ENCODE data around the gene SAMD14. TPM values are rescaled to one million over a fixed set of nuclear protein-coding genes. Genes with fewer than 3 reads are reported as not detected.

Gene SAMD14
- total RNA-seq, 1 donor from 2014 or later, result 0.26 TPM

DNA sequence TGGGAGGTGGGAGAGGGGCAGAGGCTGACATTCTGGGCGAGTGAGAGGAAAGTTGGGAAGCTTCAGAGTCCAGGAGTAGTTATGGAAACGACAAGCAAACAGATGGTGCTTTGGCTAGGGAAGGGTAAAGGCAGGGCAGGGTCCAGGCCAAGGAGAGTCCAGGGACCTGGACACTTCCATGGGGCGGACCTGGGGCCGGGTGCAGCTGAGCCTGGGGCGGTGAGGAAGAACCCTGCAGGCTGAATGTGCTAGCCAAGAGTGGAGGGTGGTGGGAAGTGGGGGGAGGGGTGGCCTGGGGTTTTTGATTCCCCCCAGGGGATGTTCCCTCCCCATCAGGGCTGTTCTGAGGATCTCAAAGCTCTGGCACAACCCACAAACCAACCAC, 17.9 kb upstream of the SAMD14 start:
- Histone ChIP-seq H3K36me3 (ENCODE audit: control insufficient read depth, insufficient read depth, low read length) (peaks cover 11% of the 10 kb centered on the region), H3K27me3 (ENCODE audit: control insufficient read depth, insufficient read depth, low read length) (no peaks in the 10 kb centered on the region), H3K4me3 (ENCODE audit: low read depth, low read length) (peak overlapping the region; percentile 70)
- TF ChIP-seq CTCF (IDR thresholded peaks at IDR 0.05; ENCODE audit: insufficient read depth, low read length, severe bottlenecking), result no peak
- DNase-seq (ENCODE audit: low read depth) (no peak), FAIRE-seq (no peak)

GRCh38 chr17:50146927-50147665, 17.1 kb upstream of the SAMD14 start:
- Histone ChIP-seq H3K4me3 (ENCODE audit: low read depth, low read length) (no peak overlapping the region), H3K27me3 (ENCODE audit: control insufficient read depth, insufficient read depth, low read length) (no peaks in the 10 kb centered on the region), H3K36me3 (ENCODE audit: control insufficient read depth, insufficient read depth, low read length) (peaks cover 12% of the 10 kb centered on the region)
- DNase-seq (ENCODE audit: low read depth) (no peak), FAIRE-seq (no peak)
- no peak for TF ChIP-seq CTCF (IDR thresholded peaks at IDR 0.05; ENCODE audit: insufficient read depth, low read length, severe bottlenecking)

- no peak for FAIRE-seq
- Histone ChIP-seq H3K27me3 (ENCODE audit: control insufficient read depth, insufficient read depth, low read length) (no peaks in the 10 kb centered on the region), H3K36me3 (ENCODE audit: control insufficient read depth, insufficient read depth, low read length) (peaks cover 17% of the 10 kb centered on the region), H3K4me3 (ENCODE audit: low read depth, low read length) (no peak overlapping the region)
- DNase-seq (ENCODE audit: low read depth), result no peak
- peak; percentile 40 for TF ChIP-seq CTCF (IDR thresholded peaks at IDR 0.05; ENCODE audit: insufficient read depth, low read length, severe bottlenecking)
Measured at GRCh38 chr17:50146230-50146926, 16.4 kb upstream of the SAMD14 start.

GRCh38 chr17:50145532-50146229, 15.7 kb upstream of the SAMD14 start:
- no peak for FAIRE-seq
- no peak for DNase-seq (ENCODE audit: low read depth)
- Histone ChIP-seq H3K4me3 (ENCODE audit: low read depth, low read length) (no peak overlapping the region), H3K27me3 (ENCODE audit: control insufficient read depth, insufficient read depth, low read length) (no peaks in the 10 kb centered on the region), H3K36me3 (ENCODE audit: control insufficient read depth, insufficient read depth, low read length) (peaks cover 20% of the 10 kb centered on the region)
- no peak for TF ChIP-seq CTCF (IDR thresholded peaks at IDR 0.05; ENCODE audit: insufficient read depth, low read length, severe bottlenecking)

- Histone ChIP-seq H3K4me3 (ENCODE audit: low read depth, low read length) (no peak overlapping the region), H3K27me3 (ENCODE audit: control insufficient read depth, insufficient read depth, low read length) (no peaks in the 10 kb centered on the region), H3K36me3 (ENCODE audit: control insufficient read depth, insufficient read depth, low read length) (peaks cover 26% of the 10 kb centered on the region)
- TF ChIP-seq CTCF (IDR thresholded peaks at IDR 0.05; ENCODE audit: insufficient read depth, low read length, severe bottlenecking), result no peak
- DNase-seq (ENCODE audit: low read depth), result peak; percentile 41
- FAIRE-seq, result no peak
Measured at GRCh38 chr17:50144845-50145531, 15.0 kb upstream of the SAMD14 start.
